Measurements from ENCODE around the gene SLC35G2. TPM values are rescaled to one million over a fixed set of nuclear protein-coding genes. Genes with fewer than 3 reads are reported as not detected.
A peak's percentile ranks its signal among the peaks of the same experiment; 100 is the strongest.

The SLC35G2 gene
- total RNA-seq, 2 donors from 2014 or later, result 7.3 to 7.8 TPM

DNA sequence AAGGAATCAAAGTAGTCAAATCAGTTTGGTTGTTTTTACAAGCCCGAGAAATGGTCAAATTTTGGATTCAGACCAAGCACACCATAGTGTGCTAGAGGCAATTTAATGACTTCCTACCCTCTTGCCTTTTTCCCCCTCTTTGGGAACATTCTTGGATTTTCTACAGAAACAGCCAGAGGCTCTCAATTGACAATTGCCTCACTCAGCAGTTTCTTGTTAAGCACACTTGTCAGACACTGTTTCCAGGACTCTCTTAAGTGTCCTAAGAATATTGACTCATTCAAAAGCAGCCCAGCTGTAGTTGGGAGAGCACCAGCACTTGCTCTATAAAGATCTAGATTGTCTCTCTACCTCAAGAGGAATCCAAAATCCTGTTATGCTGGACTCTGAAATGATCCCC lies 1.5 kb upstream of the SLC35G2 start:
- peaks cover 15% of the 10 kb centered on the region for H3K4me1 ChIP-seq
- no peak overlapping the region for H3K4me3 ChIP-seq
- WGBS, 2 donors, result 58 to 82% methylated on average over 1 of the region's 1 CpG
- TF ChIP-seq POLR2A (IDR thresholded peaks at IDR 0.05) (no peak), CTCF (IDR thresholded peaks at IDR 0.05) (no peak)
- no peaks in the 10 kb centered on the region for H3K36me3 ChIP-seq (replicated peaks in 1 of 2; ENCODE audit: insufficient read depth in 1 of 2, low read depth in 2 of 2)
- H3K9me3 ChIP-seq, result no peaks in the 10 kb centered on the region
- no peak overlapping the region for H3K27ac ChIP-seq
- no peak for ATAC-seq
- DNase-seq, result no peak
- intact Hi-C loops (cut with DNase I), result no loop called here
- H3K27me3 ChIP-seq, result no peaks in the 10 kb centered on the region

- DNase-seq, result peak; percentile 44 to 86 (median 60)
- intact Hi-C loops (cut with DNase I), result no loop called here
- Histone ChIP-seq H3K27me3 (no peaks in the 10 kb centered on the region), H3K36me3 (replicated peaks in 1 of 2; ENCODE audit: insufficient read depth in 1 of 2, low read depth in 2 of 2) (no peaks in the 10 kb centered on the region), H3K27ac (peak overlapping the region; percentile 64 to 88 (median 74)), H3K9me3 (no peaks in the 10 kb centered on the region), H3K4me1 (peaks cover 15% of the 10 kb centered on the region), H3K4me3 (peak overlapping the region; percentile 14 to 37)
- peak; percentile 72 for ATAC-seq
- peak; percentile 68 to 84 (median 72) for TF ChIP-seq POLR2A (IDR thresholded peaks at IDR 0.05)
- no peak for TF ChIP-seq CTCF (IDR thresholded peaks at IDR 0.05)
- 15 to 16% methylated on average over 8 of the region's 8 CpGs for WGBS, 2 donors
These were observed 646 bp upstream of the SLC35G2 start for GRCh38 chr3:136818191-136818768.

DNA sequence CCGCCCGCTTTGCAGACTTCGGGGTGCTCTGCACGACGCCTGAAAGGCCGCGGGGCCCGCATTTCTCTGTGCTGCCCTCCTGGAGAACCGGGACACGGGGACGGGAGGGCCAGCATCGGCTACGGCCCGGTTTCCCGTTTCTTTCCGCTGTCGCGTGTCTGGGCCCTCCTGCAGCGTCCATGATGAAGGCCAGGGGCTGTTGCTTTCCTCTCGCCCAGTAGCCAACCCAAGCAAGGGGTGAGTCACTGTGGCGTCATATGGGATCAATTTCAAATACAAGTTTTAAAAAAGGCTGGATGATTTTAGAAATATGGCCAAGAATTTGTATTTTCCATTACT lies 435 bp downstream of the SLC35G2 start:
- Histone ChIP-seq H3K4me3 (peak overlapping the region; percentile 14 to 37), H3K4me1 (peaks cover 15% of the 10 kb centered on the region), H3K27me3 (no peaks in the 10 kb centered on the region), H3K36me3 (replicated peaks in 1 of 2; ENCODE audit: insufficient read depth in 1 of 2, low read depth in 2 of 2) (no peaks in the 10 kb centered on the region), H3K9me3 (peaks cover 0 to 4% (median 0%) of the 10 kb centered on the region in 3 donors), H3K27ac (peak overlapping the region; percentile 64 to 88 (median 74))
- 0% methylated on average over 21 of the region's 21 CpGs; no CpG with 5 or more reads in 1 of the 2 donors for WGBS, 2 donors
- DNase-seq (peak; percentile 24 to 54 (median 41)), ATAC-seq (peak; percentile 63)
- peak in 2 of 3 donors; percentile 26 to 33 for TF ChIP-seq POLR2A (IDR thresholded peaks at IDR 0.05)
- no peak for TF ChIP-seq CTCF (IDR thresholded peaks at IDR 0.05)
- intact Hi-C loops (cut with DNase I), result no loop called here

- H3K27ac ChIP-seq, result peak overlapping the region; percentile 33 to 78 (median 69)
- TF ChIP-seq POLR2A (IDR thresholded peaks at IDR 0.05) (no peak), CTCF (IDR thresholded peaks at IDR 0.05) (no peak)
- DNase-seq (peak; percentile 53 to 67 (median 59)), ATAC-seq (peak; percentile 59)
- H3K36me3 ChIP-seq (replicated peaks in 1 of 2; ENCODE audit: insufficient read depth in 1 of 2, low read depth in 2 of 2), result no peaks in the 10 kb centered on the region
- peak overlapping the region; percentile 13 to 14 for H3K4me3 ChIP-seq
- whole genome bisulfite sequencing, 2 donors, result 5 to 14% methylated on average over 18 to 51 of the region's 51 CpGs
- intact Hi-C loops (cut with DNase I), result no loop called here
- H3K27me3 ChIP-seq, result no peaks in the 10 kb centered on the region
- peaks cover 0 to 4% (median 0%) of the 10 kb centered on the region in 3 donors for H3K9me3 ChIP-seq
- H3K4me1 ChIP-seq, result peaks cover 15% of the 10 kb centered on the region
These were observed 1.1 kb downstream of the SLC35G2 start for GRCh38 chr3:136819731-136820679.

Measured in body of pancreas (tissue), 4 donors.